HFFc6 (cell line): ENCODE measurements around the gene GOLGA6A. TPM values are rescaled to one million over a fixed set of nuclear protein-coding genes. Genes with fewer than 3 reads are reported as not detected.
A peak's percentile ranks its signal among the peaks of the same experiment; 100 is the strongest.

Experiments
- DNase-seq: peaks from one replicate; pipeline ENCODE4 v3.0.0-alpha.2; 2018
- H3K27ac Mint-ChIP-seq: 2 replicates; pipeline ENCODE4 v1.8.0; 2020; ENCODE audit warnings: mild to moderate bottlenecking, mixed read lengths
- H3K27me3 Mint-ChIP-seq: 2 replicates; pipeline ENCODE4 v1.8.0; 2021; ENCODE audit warnings: mild to moderate bottlenecking, moderate library complexity, mixed read lengths; ENCODE audit not compliant: insufficient read depth
- H3K36me3 Mint-ChIP-seq: 2 replicates; pipeline ENCODE4 v1.8.0; 2021; ENCODE audit warnings: low read depth, mixed read lengths
- H3K4me1 Mint-ChIP-seq: 2 replicates; pipeline ENCODE4 v1.8.0; 2020; ENCODE audit warnings: low read depth, mixed read lengths
- H3K4me3 Mint-ChIP-seq: 2 replicates; pipeline ENCODE4 v1.8.0; 2020; ENCODE audit warnings: mild to moderate bottlenecking, moderate library complexity, mixed read lengths
- H3K9me3 Mint-ChIP-seq: 2 replicates; pipeline ENCODE4 v1.8.0; 2020; ENCODE audit warnings: mild to moderate bottlenecking, mixed read lengths
- CTCF ChIP-seq: fragments of 200-600 bp; sonication (generic); IDR thresholded peaks from 2 replicates; pipeline ENCODE4 v1.5.0; 2021; ENCODE audit warnings: antibody characterized with exemption, mild to moderate bottlenecking
- total RNA-seq, 6 experiments: library from RNA; stranded (reverse); fragmentation: NEBNext Ultra II Directional; extraction: Animal tissue kit (Norgen Biotek cat#: 25700); gene quantifications; 2 replicates in 1 of 6; 3 replicates in 5 of 6; pipeline ENCODE4 v1.2.3, GENCODE V29; 2021

The GOLGA6A gene
- total RNA-seq, 6 experiments from 2014 or later: not detected

- DNase-seq: no peak
- no peaks in the 10 kb centered on the region for H3K27me3 Mint-ChIP-seq
- H3K4me1 Mint-ChIP-seq: peaks cover 39% of the 10 kb centered on the region
- TF ChIP-seq CTCF: no peak
- peaks cover 25% of the 10 kb centered on the region for H3K36me3 Mint-ChIP-seq
- no peaks in the 10 kb centered on the region for H3K9me3 Mint-ChIP-seq
- peak overlapping the region; percentile 80 for H3K27ac Mint-ChIP-seq
- no peak overlapping the region for H3K4me3 Mint-ChIP-seq
Measured at GRCh38 chr15:74024687-74025086, 57.7 kb downstream of the GOLGA6A start.

- H3K4me1 Mint-ChIP-seq: peaks cover 39% of the 10 kb centered on the region
- peaks cover 21% of the 10 kb centered on the region for H3K36me3 Mint-ChIP-seq
- H3K27ac Mint-ChIP-seq: peak overlapping the region; percentile 17; the same call in 1 of the 2 replicates
- TF ChIP-seq CTCF: no peak
- no peak overlapping the region for H3K4me3 Mint-ChIP-seq
- H3K9me3 Mint-ChIP-seq: no peaks in the 10 kb centered on the region
- no peaks in the 10 kb centered on the region for H3K27me3 Mint-ChIP-seq
- DNase-seq: no peak
Measured at GRCh38 chr15:74022706-74023470, 59.5 kb downstream of the GOLGA6A start.

Other genes starting within 250 kb of the GOLGA6A start
- gene TBC1D21, start 209.0 kb downstream of the GOLGA6A start, total RNA-seq: not detected
- gene LOXL1, start 156.1 kb downstream of the GOLGA6A start, total RNA-seq: 100 to 1,000 TPM; 235 to 309 (median 288) TPM
- 10 to 100 TPM; 21.4 to 30.6 (median 24.7) TPM for gene STOML1, start 90.3 kb downstream of the GOLGA6A start, total RNA-seq
- gene PML, start 87.8 kb downstream of the GOLGA6A start, total RNA-seq: 10 to 100 TPM; 45.2 to 51.8 (median 47.5) TPM
- under 1 TPM in 1 of 6 experiments, not detected in 5; 0.07 TPM for gene ISLR2, start 48.0 kb upstream of the GOLGA6A start, total RNA-seq
- 1 to 10 TPM; 1.7 to 6.3 (median 1.9) TPM for gene ISLR, start 91.2 kb upstream of the GOLGA6A start, total RNA-seq
- 1 to 10 TPM; 2.2 to 3.2 (median 2.6) TPM for gene STRA6, start 120.2 kb upstream of the GOLGA6A start, total RNA-seq
- under 1 TPM in 1 of 6 experiments, not detected in 5; 0.30 TPM for gene CCDC33, start 153.8 kb upstream of the GOLGA6A start, total RNA-seq